Uterus (tissue), 4 donors: ENCODE data around the gene CHEK2. TPM values are rescaled to one million over a fixed set of nuclear protein-coding genes. Genes with fewer than 3 reads are reported as not detected.
A peak's percentile ranks its signal among the peaks of the same experiment; 100 is the strongest.
"Not testable (repeated sequence)": the region's sequence is repeated elsewhere in the genome, so short reads cannot be mapped to it uniquely, and the experiment has no call there.

Source experiments
- DNase-seq, 2 donors: peaks; one replicate each; pipeline ENCODE4 v3.0.0-alpha.2; 2019 to 2020
- H3K27ac ChIP-seq, 2 donors: fragments of 200-600 bp; sonication (generic); 1 replicate in 1 of 2; 2 replicates in 1 of 2; pipeline ENCODE4 v1.5.1; 2016 to 2018
- H3K27me3 ChIP-seq, 2 donors: fragments of 200-600 bp; sonication (generic); one replicate each; pipeline ENCODE4 v1.5.1; 2018 to 2019; ENCODE audit warnings: control low read depth in 1 of 2
- H3K36me3 ChIP-seq, 2 donors: fragments of 200-600 bp; sonication (generic); one replicate each; pipeline ENCODE4 v1.5.1; 2019; ENCODE audit warnings: control low read depth in 1 of 2
- H3K4me1 ChIP-seq, 2 donors: fragments of 200-600 bp; sonication (generic); one replicate each; pipeline ENCODE4 v1.5.1; 2018 to 2019; ENCODE audit warnings: control low read depth in 1 of 2
- H3K4me3 ChIP-seq, 2 donors: fragments of 200-600 bp; sonication (generic); 1 replicate in 1 of 2; 2 replicates in 1 of 2; pipeline ENCODE4 v1.5.1; 2018 to 2019; ENCODE audit warnings: mild to moderate bottlenecking in 1 of 2
- H3K9me3 ChIP-seq, 2 donors: fragments of 200-600 bp; sonication (generic); one replicate each; pipeline ENCODE4 v1.5.1; 2019; ENCODE audit warnings: control low read depth in 1 of 2
- CTCF ChIP-seq, 4 experiments: fragments of 200-600 bp in 2 of 4; fragments of 450-650 bp in 2 of 4; sonication (generic) in 2 of 4; IDR thresholded peaks; one replicate each; pipeline ENCODE4 v1.5.1; 2016 to 2019; ENCODE audit warnings: antibody characterized with exemption in 4 of 4, mild to moderate bottlenecking in 2 of 4, moderate library complexity in 1 of 4
- POLR2A ChIP-seq, 2 donors: fragments of 450-650 bp; IDR thresholded peaks; one replicate each; pipeline ENCODE4 v1.6.1; 2016; ENCODE audit warnings: antibody characterized with exemption in 2 of 2, mild to moderate bottlenecking in 1 of 2, moderate library complexity in 1 of 2
- intact Hi-C: fragments of 100-400 bp; cut with DNase I; formaldehyde crosslinking; loops from one replicate; pipeline ENCODE4 v1.15.1; 2023; ENCODE audit warnings: low total_unique reads
- total RNA-seq, 4 donors: library from RNA; depleted of rRNA in 3 of 4; stranded (reverse); fragments of >200 nt in 3 of 4; gene quantifications; one replicate each; pipeline versions ENCODE4 v1.1.0 to v1.2.4, GENCODE V29; 2014 to 2023
- donor health status: DM: yes; HTN: yes; CAD: no.

CHEK2 gene
- total RNA-seq, 4 donors from 2014 or later, result 0.26 to 14.5 (median 8.4) TPM; not detected in 1

DNA sequence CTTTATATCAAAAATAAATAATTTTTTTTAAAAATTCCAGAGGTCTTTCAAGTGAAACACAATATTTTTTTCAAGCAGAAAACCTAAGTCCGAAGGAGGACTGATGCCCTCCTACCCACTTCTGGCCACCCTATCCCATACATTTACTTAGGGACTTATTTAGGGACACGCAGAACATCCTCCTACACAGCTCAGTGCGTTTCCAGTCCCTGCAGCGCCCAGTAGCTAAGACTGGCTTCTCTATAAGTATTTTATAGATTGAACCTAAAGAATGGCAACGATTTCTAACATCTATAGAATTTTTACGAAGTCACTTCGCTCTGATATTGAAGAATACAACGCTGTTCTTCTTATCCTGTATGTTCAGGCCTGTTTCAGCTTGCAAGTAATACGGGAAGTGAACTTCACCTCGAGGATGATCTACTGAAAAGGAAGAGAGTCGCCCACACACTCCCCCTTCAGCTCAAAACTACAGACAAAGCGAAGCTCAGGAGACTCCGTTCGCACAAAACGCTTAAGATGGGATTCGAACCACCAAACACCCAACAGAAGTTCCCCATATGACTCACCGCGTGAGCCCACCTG is 328 bp downstream of the CHEK2 start:
- Histone ChIP-seq H3K27me3 (no peaks in the 10 kb centered on the region), H3K36me3 (no peaks in the 10 kb centered on the region), H3K4me3 (peak overlapping the region; percentile 81 to 84), H3K4me1 (peaks cover 0 to 4% of the 10 kb centered on the region in 2 donors), H3K27ac (peak overlapping the region in 1 of 2 donors; percentile 95), H3K9me3 (no peaks in the 10 kb centered on the region)
- DNase-seq, result no peak
- TF ChIP-seq CTCF (IDR thresholded peaks at IDR 0.05) (no peak), POLR2A (IDR thresholded peaks at IDR 0.05) (no peak)
- intact Hi-C loops, result no loop called here

- H3K4me1 ChIP-seq, H3K27ac ChIP-seq, H3K4me3 ChIP-seq, H3K9me3 ChIP-seq, H3K27me3 ChIP-seq, H3K36me3 ChIP-seq, DNase-seq, intact Hi-C loops: not testable (repeated sequence)
Measured at GRCh38 chr22:28738876-28739275, 2.7 kb downstream of the CHEK2 start.

GRCh38 chr22:28737701-28738100 is 3.9 kb downstream of the CHEK2 start:
- H3K27me3 ChIP-seq, result no peaks in the 10 kb centered on the region
- H3K36me3 ChIP-seq, result no peaks in the 10 kb centered on the region
- H3K27ac ChIP-seq, result no peak overlapping the region
- peaks cover 0 to 4% of the 10 kb centered on the region in 2 donors for H3K4me1 ChIP-seq
- no peak overlapping the region for H3K4me3 ChIP-seq
- TF ChIP-seq POLR2A (IDR thresholded peaks at IDR 0.05) (no peak), CTCF (IDR thresholded peaks at IDR 0.05) (no peak)
- no peak for DNase-seq
- intact Hi-C loops, result no loop called here
- H3K9me3 ChIP-seq, result no peaks in the 10 kb centered on the region

DNA sequence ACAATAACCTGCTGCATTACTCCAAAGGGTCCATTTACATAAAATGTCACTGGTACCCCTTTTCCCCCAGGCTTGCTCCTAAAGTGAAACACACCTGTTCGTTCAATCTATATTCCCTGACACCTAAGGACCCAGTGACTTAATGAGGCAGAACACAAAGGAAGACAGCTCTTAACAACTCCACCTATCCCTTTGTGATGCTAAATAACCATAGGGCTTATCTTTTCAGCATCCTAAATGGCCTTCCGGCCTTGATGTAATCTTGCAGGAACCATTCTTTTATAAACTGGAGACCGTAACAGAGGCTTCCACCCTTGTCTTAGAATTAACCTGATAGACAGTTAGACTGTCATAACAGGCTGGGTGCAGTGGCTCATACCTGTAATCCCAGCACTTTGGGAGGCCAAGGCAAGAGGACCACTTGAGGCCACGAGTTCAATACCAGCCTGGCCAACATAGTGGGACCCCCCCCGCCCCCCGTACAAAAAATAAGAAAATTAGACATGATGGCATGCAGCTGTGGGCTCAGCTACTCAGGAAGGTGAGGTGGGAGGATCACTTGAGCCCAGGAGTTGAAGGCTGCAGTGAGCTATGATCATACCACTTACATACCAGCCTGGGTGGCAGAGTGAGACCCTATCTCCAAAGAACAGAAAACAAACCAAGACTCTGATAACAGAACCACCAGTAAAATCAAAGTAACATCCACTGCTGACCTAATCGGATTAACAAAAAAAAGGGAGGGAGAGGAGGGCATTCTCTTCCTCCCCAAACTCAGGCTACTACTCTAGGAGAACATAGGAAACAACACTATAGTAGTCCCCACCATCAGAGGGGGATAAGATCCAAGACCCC is 5.1 kb downstream of the CHEK2 start:
- H3K27ac ChIP-seq, result no peak overlapping the region
- H3K4me1 ChIP-seq, result peaks cover 0 to 4% of the 10 kb centered on the region in 2 donors
- H3K4me3 ChIP-seq, result no peak overlapping the region
- TF ChIP-seq POLR2A (IDR thresholded peaks at IDR 0.05) (no peak), CTCF (IDR thresholded peaks at IDR 0.05) (no peak)
- DNase-seq, result no peak
- intact Hi-C loops, result no loop called here
- H3K9me3 ChIP-seq, result no peaks in the 10 kb centered on the region
- no peaks in the 10 kb centered on the region for H3K27me3 ChIP-seq
- H3K36me3 ChIP-seq, result no peaks in the 10 kb centered on the region

DNA sequence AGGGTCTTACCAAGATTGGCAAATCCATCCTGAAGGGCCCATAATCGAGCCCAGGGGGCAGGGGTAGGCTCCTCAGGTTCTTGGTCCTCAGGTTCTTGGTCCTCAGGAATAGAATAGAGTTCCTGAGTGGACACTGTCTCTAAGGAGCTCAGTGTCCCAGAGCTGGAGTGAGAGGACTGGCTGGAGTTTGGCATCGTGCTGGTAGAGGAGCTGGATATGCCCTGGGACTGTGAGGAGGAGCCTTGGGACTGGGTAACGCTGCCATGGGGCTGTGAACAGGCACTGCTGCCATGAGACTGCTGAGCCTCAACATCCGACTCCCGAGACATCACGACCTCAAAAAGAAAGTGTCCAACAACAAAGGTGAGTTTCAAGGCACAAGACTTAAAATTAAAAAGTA is 7.2 kb downstream of the CHEK2 start:
- Histone ChIP-seq H3K36me3 (no peaks in the 10 kb centered on the region), H3K4me1 (no peaks in the 10 kb centered on the region), H3K27me3 (no peaks in the 10 kb centered on the region), H3K27ac (no peak overlapping the region), H3K4me3 (no peak overlapping the region), H3K9me3 (no peaks in the 10 kb centered on the region)
- DNase-seq, result no peak
- no peak for TF ChIP-seq CTCF (IDR thresholded peaks at IDR 0.05)
- TF ChIP-seq POLR2A (IDR thresholded peaks at IDR 0.05), result no peak
- intact Hi-C loops, result no loop called here
